ENCODE measurements around the gene CALB2. TPM values are rescaled to one million over a fixed set of nuclear protein-coding genes. Genes with fewer than 3 reads are reported as not detected.

CALB2 gene
- total RNA-seq, 1 experiment from 2014 or later = 0.85 TPM

- TF ChIP-seq CTCF (conservative IDR thresholded peaks at IDR 0.05) = no peak
Measured at GRCh38 chr16:71430744-71431143, 72.2 kb downstream of the CALB2 start.

More at GRCh38 chr16:71430744-71431143, 72.2 kb downstream of the CALB2 start:
- no peak overlapping the region for H4K8ac ChIP-seq (replicated peaks; ENCODE audit: insufficient read length, low read depth, low read length)
- H3K23ac ChIP-seq (ENCODE audit: insufficient read length, low read depth, low read length) = no peak overlapping the region
- peaks cover 8 to 10% of the 10 kb centered on the region in 2 experiments for H3K4me1 Mint-ChIP-seq
- no peak overlapping the region for H2BK5ac ChIP-seq (ENCODE audit: insufficient read length, low read length)
- H3K18ac ChIP-seq (ENCODE audit: insufficient read length, low read depth, low read length) = no peak overlapping the region
- H3K27me3 ChIP-seq (ENCODE audit: insufficient read depth, low read length) = no peaks in the 10 kb centered on the region
- peaks cover 34% of the 10 kb centered on the region for H3K27me3 Mint-ChIP-seq (ENCODE audit: low read depth)
- no CpG with 5 or more reads among the region's 6 CpGs for WGBS (ENCODE audit: extremely low coverage, insufficient read length, low lambda C conversion rate)
- no peak overlapping the region for H3K4me3 Mint-ChIP-seq
- H3K27ac Mint-ChIP-seq = no peak overlapping the region
- H4K5ac ChIP-seq (ENCODE audit: insufficient read length, low read depth, low read length) = no peak overlapping the region
- DNase-seq = no peak
- H3K27ac ChIP-seq (ENCODE audit: insufficient read length, low read depth, low read length) = no peak overlapping the region
- H2BK20ac ChIP-seq (ENCODE audit: low read depth, low read length, poor library complexity, severe bottlenecking) = no peak overlapping the region
- no peak overlapping the region for H2BK120ac ChIP-seq (ENCODE audit: low read depth, low read length, poor library complexity, severe bottlenecking)
- no peaks in the 10 kb centered on the region for H3K9me3 ChIP-seq (ENCODE audit: control insufficient read depth, low read depth, low read length)
- no peaks in the 10 kb centered on the region for H3K79me2 ChIP-seq (ENCODE audit: insufficient read depth, low read length)
- H3T11ph ChIP-seq (ENCODE audit: low read length) = no peak overlapping the region
- H3K36me3 Mint-ChIP-seq (ENCODE audit: insufficient read depth in 1 of 3, low read depth in 3 of 3) = peaks cover 0 to 2% (median 0%) of the 10 kb centered on the region in 3 experiments; a peak in 1 of 7 replicates
- no peak overlapping the region for H3K4me2 ChIP-seq (ENCODE audit: insufficient read depth, insufficient read length, low read length)
- no peaks in the 10 kb centered on the region for H3K23me2 ChIP-seq (ENCODE audit: insufficient read length, low read depth, low read length, poor library complexity, severe bottlenecking)
- no peaks in the 10 kb centered on the region for H3K4me1 ChIP-seq (ENCODE audit: insufficient read depth, low read length)
- H2AK5ac ChIP-seq (ENCODE audit: insufficient read length, low read length) = no peak overlapping the region
- no peak overlapping the region for H3K14ac ChIP-seq (ENCODE audit: insufficient read depth, low read length)
- no peak overlapping the region for H3K9ac ChIP-seq (ENCODE audit: extremely low read depth, insufficient read length, low read length)
- no peak overlapping the region for H4K91ac ChIP-seq (ENCODE audit: insufficient read length, low read depth, low read length)
- H3K79me1 ChIP-seq (ENCODE audit: insufficient read depth, low read depth, low read length, poor library complexity, severe bottlenecking) = no peaks in the 10 kb centered on the region
- no peak overlapping the region for H2BK12ac ChIP-seq (ENCODE audit: insufficient read length, low read depth, low read length)
- H2BK15ac ChIP-seq (ENCODE audit: low read depth, low read length) = no peak overlapping the region
- H4K20me1 ChIP-seq (ENCODE audit: control insufficient read depth, insufficient read depth, insufficient read length) = no peaks in the 10 kb centered on the region
- no peak overlapping the region for H3K56ac ChIP-seq (ENCODE audit: insufficient read length, low read depth, low read length)
- no peak overlapping the region for H2AFZ ChIP-seq (ENCODE audit: low read length)
- H3K4ac ChIP-seq (ENCODE audit: low read depth, low read length) = no peak overlapping the region
- H3K9me3 Mint-ChIP-seq = peaks cover 0 to 4% of the 10 kb centered on the region in 2 experiments; a peak in 2 of 5 replicates
